ENCODE results near the gene EPB41L3. TPM values are rescaled to one million over a fixed set of nuclear protein-coding genes. Genes with fewer than 3 reads are reported as not detected.

The EPB41L3 gene
- total and polyA plus RNA-seq, 10 donors = 8.0 to 121 (median 49.1) TPM

DNA sequence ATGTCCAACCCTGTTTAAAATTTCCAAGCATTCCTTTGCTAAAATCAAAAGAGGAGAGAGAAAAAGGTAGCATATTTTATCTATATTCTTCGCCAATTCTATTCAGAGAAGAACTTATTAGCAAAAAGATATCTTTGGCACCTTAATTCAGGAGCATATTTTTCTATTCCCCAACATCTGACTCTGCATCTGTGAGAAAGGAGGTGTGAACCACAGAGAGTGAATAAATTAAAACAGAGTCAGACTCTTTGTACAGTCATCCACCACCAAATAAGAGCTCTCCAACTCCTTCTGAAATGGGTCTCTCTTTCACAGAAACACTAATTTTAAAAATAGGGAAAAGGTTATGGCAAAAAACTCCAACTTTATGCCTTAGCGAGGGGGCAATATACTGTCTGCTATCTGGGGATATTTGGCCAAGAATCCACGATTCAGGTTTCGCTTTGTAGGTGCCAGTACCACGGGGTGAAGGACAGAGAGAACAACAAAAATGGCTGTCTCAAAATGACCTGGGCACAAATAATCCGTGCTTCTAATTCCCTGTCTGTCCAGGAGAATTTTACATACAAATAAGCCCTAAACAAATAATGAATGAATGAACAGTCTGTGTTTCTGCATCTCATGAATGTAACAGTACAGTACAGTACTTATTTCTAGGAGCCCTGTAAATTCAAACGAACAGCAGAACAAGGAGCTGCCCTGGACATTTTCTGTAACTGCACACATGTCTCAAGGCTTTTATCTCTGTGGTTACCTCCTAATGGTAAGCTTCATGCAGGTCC lies 43.4 kb downstream of the EPB41L3 start:
- Histone ChIP-seq H3K27me3 (replicated peaks in 1 of 7) (no peaks in the 10 kb centered on the region), H3K4me3 (no peak overlapping the region), H3K4me1 (no peaks in the 10 kb centered on the region), H3K36me3 (no peaks in the 10 kb centered on the region), H3K9me3 (no peaks in the 10 kb centered on the region), H3K27ac (no peak overlapping the region)
- TF ChIP-seq, protein P1, sequence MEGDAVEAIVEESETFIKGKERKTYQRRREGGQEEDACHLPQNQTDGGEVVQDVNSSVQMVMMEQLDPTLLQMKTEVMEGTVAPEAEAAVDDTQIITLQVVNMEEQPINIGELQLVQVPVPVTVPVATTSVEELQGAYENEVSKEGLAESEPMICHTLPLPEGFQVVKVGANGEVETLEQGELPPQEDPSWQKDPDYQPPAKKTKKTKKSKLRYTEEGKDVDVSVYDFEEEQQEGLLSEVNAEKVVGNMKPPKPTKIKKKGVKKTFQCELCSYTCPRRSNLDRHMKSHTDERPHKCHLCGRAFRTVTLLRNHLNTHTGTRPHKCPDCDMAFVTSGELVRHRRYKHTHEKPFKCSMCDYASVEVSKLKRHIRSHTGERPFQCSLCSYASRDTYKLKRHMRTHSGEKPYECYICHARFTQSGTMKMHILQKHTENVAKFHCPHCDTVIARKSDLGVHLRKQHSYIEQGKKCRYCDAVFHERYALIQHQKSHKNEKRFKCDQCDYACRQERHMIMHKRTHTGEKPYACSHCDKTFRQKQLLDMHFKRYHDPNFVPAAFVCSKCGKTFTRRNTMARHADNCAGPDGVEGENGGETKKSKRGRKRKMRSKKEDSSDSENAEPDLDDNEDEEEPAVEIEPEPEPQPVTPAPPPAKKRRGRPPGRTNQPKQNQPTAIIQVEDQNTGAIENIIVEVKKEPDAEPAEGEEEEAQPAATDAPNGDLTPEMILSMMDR (IDR thresholded peaks at IDR 0.05 in 8 of 11, conservative IDR thresholded peaks at IDR 0.05 in 3 of 11) = no peak
- TF ChIP-seq POLR2AphosphoS5 (IDR thresholded peaks at IDR 0.05) (no peak), POLR2A (IDR thresholded peaks at IDR 0.05) (no peak)
- 74 to 81% (median 79%) methylated on average over 7 of the region's 7 CpGs for WGBS, 5 donors
- no peak for DNase-seq
- intact Hi-C loops (cut with DNase I; ENCODE audit: low total_unique reads) = no loop called here

DNA sequence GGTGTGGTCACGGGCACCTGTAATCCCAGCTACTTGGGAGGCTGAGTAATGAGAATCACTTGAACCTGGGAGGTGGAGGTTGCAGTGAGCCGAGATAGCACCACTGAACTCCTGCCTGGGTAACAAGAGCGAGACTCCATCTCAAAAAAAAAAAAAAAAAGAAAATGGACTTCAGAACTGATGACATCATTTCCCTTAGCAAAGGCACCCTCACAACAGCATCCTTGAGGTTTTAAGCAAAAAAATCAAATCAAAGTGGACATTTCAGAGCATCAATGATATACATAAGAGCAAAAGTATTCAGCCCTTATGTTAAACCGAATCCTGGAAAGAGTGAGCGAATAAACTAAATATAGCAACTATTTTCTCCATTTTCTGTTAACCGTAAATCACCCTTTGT lies 45.3 kb downstream of the EPB41L3 start:
- no peaks in the 10 kb centered on the region for H3K36me3 ChIP-seq
- TF ChIP-seq, protein P1 (IDR thresholded peaks at IDR 0.05 in 8 of 11, conservative IDR thresholded peaks at IDR 0.05 in 3 of 11) = no peak
- TF ChIP-seq POLR2A (IDR thresholded peaks at IDR 0.05) (no peak), POLR2AphosphoS5 (IDR thresholded peaks at IDR 0.05) (no peak)
- no peaks in the 10 kb centered on the region for H3K4me1 ChIP-seq
- no peak overlapping the region for H3K27ac ChIP-seq
- H3K9me3 ChIP-seq = no peaks in the 10 kb centered on the region
- DNase-seq = no peak
- H3K4me3 ChIP-seq = no peak overlapping the region
- no peaks in the 10 kb centered on the region for H3K27me3 ChIP-seq (replicated peaks in 1 of 7)
- intact Hi-C loops (cut with DNase I; ENCODE audit: low total_unique reads) = no loop called here
- WGBS, 5 donors = 86 to 94% (median 91%) methylated on average over 6 of the region's 6 CpGs

DNA sequence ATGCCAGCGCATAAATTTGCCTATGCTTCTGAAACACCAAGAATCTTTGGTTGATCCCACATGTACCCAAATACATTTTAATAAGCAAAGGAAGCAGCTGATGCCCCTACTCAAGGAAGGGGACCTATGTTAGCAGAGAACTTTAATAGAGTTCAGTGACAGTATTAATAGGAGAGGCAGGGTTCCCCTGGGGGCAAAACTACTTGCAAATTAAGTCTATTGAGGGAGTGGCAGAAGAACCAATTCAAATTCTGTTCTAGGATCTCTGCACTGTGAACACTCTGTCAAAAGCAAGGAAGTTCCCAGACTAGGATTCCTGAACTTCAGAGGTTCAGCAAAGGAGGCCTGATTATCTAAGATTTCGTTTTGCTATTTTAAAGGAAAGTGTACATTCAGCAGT lies 47.5 kb downstream of the EPB41L3 start:
- WGBS, 5 donors = 76 to 90% (median 82%) methylated on average over 2 of the region's 2 CpGs
- no peaks in the 10 kb centered on the region for H3K9me3 ChIP-seq
- H3K36me3 ChIP-seq = no peaks in the 10 kb centered on the region
- intact Hi-C loops (cut with DNase I; ENCODE audit: low total_unique reads) = no loop called here
- no peaks in the 10 kb centered on the region for H3K4me1 ChIP-seq
- H3K27ac ChIP-seq = no peak overlapping the region
- no peak overlapping the region for H3K4me3 ChIP-seq
- no peaks in the 10 kb centered on the region for H3K27me3 ChIP-seq (replicated peaks in 1 of 7)
- TF ChIP-seq, protein P1 (IDR thresholded peaks at IDR 0.05 in 8 of 11, conservative IDR thresholded peaks at IDR 0.05 in 3 of 11) = no peak
- TF ChIP-seq POLR2A (IDR thresholded peaks at IDR 0.05) (no peak), POLR2AphosphoS5 (IDR thresholded peaks at IDR 0.05) (no peak)
- no peak for DNase-seq

DNA sequence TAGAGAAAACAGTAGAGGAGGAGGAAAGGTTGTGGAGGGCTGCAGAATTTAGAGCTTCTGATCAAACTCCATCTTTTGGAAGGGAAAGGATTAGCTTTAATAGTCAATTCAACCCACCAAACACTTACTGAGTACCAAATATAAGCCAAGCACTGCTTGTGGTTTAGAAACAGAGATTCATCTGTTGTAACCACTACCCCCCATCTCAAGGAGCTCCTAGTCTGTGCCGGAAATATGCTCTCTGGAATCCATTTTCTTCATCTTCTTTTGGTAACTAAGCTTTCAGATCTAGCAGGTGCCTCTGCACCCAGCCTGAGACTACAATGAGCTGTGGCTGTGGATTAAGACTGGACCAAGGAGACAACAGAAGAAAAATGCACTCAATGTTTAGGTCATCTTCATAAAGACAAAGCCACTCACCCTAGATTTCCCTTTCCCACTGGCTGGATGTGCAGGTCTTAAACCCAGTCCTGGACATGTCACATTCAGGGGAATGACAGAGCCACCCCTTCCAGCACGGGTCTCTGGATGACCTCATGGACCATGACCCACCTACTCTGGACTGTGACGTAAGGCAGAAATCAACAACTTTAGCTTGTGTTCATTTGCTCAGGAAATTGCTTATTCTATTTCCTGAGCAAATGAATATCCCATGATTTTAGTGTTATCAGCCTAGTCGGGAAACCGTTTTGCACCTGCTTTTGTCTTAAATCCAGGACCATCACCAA lies 52.9 kb downstream of the EPB41L3 start:
- no peaks in the 10 kb centered on the region for H3K36me3 ChIP-seq
- peaks cover 0 to 4% (median 0%) of the 10 kb centered on the region in 7 donors for H3K27me3 ChIP-seq (replicated peaks in 1 of 7)
- no peak for TF ChIP-seq POLR2A (IDR thresholded peaks at IDR 0.05)
- no peak for TF ChIP-seq POLR2AphosphoS5 (IDR thresholded peaks at IDR 0.05)
- TF ChIP-seq, protein P1 (IDR thresholded peaks at IDR 0.05 in 8 of 11, conservative IDR thresholded peaks at IDR 0.05 in 3 of 11) = no peak
- intact Hi-C loops (cut with DNase I; ENCODE audit: low total_unique reads) = no loop called here
- DNase-seq = no peak
- no peak overlapping the region for H3K27ac ChIP-seq
- H3K9me3 ChIP-seq = peaks cover 0 to 5% (median 0%) of the 10 kb centered on the region in 8 donors
- no peak overlapping the region for H3K4me3 ChIP-seq
- WGBS, 5 donors = 65 to 74% (median 70%) methylated on average over 5 of the region's 5 CpGs
- no peaks in the 10 kb centered on the region for H3K4me1 ChIP-seq

All from spleen (tissue), 11 donors.